Epithelial cell of proximal tubule (primary cell): Measurements from ENCODE around the gene E2F1. TPM values are rescaled to one million over a fixed set of nuclear protein-coding genes. Genes with fewer than 3 reads are reported as not detected.
A peak's percentile ranks its signal among the peaks of the same experiment; 100 is the strongest.

Experiments used
- DNase-seq: peaks from one replicate; pipeline ENCODE4 v3.0.0-alpha.2; 2011; ENCODE audit warnings: low read depth
- H3K4me3 ChIP-seq: 2 replicates; pipeline ENCODE4 v1.5.1; 2011; ENCODE audit warnings: low read depth, mild to moderate bottlenecking, low read length
- total RNA-seq: library from RNA; depleted of rRNA; stranded (reverse); fragments of >200 nt; gene quantifications from 2 replicates; pipeline ENCODE4 v1.2.3, GENCODE V29; 2015
- TF ChIP-seq, protein P1 (sequence below): conservative IDR thresholded peaks from 2 replicates; pipeline ENCODE4 v1.5.1; 2012; ENCODE audit warnings: low read depth, mild to moderate bottlenecking, low read length

Gene E2F1
- total RNA-seq, 1 donor from 2014 or later: 17.1 TPM

DNA sequence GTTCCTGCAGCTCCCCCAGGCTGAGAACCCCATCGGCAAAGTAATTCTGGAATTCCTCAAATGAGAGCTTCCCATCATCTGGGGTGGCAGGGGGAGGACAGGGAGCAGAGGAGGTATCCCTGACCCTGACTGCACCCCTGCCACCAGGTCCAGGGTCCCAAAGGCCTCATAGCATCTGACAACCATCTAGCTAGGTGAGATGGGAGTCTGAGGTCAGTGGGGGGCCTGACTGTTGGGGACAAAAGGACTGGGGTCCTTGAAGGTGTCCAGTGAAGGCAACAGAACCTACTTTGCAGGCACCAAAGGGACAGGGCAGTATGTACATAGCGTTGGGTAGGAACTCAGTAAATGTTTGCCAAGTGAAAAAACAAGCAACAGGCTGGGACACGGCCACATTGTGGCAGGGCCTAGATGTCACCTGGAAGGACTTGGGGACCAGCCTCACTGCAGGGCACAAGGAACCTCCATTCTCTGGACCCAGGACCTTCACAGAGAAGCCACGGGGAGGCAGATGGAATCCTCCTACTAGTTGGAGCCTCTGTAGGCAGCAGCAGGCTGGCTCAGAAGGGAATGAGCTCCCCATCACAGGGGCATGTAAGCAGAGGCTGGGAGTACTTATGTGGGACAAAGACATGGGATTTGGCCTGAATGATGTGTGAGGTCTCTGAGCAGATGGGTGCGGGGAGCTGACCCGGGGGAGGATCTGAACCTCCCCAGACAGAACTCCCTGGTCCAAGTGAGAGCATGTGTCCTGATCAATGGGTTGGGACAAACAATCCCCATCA, 15.3 kb downstream of the E2F1 start:
- no peak for DNase-seq
- TF ChIP-seq, protein P1, sequence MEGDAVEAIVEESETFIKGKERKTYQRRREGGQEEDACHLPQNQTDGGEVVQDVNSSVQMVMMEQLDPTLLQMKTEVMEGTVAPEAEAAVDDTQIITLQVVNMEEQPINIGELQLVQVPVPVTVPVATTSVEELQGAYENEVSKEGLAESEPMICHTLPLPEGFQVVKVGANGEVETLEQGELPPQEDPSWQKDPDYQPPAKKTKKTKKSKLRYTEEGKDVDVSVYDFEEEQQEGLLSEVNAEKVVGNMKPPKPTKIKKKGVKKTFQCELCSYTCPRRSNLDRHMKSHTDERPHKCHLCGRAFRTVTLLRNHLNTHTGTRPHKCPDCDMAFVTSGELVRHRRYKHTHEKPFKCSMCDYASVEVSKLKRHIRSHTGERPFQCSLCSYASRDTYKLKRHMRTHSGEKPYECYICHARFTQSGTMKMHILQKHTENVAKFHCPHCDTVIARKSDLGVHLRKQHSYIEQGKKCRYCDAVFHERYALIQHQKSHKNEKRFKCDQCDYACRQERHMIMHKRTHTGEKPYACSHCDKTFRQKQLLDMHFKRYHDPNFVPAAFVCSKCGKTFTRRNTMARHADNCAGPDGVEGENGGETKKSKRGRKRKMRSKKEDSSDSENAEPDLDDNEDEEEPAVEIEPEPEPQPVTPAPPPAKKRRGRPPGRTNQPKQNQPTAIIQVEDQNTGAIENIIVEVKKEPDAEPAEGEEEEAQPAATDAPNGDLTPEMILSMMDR: no peak
- H3K4me3 ChIP-seq: no peak overlapping the region

DNA sequence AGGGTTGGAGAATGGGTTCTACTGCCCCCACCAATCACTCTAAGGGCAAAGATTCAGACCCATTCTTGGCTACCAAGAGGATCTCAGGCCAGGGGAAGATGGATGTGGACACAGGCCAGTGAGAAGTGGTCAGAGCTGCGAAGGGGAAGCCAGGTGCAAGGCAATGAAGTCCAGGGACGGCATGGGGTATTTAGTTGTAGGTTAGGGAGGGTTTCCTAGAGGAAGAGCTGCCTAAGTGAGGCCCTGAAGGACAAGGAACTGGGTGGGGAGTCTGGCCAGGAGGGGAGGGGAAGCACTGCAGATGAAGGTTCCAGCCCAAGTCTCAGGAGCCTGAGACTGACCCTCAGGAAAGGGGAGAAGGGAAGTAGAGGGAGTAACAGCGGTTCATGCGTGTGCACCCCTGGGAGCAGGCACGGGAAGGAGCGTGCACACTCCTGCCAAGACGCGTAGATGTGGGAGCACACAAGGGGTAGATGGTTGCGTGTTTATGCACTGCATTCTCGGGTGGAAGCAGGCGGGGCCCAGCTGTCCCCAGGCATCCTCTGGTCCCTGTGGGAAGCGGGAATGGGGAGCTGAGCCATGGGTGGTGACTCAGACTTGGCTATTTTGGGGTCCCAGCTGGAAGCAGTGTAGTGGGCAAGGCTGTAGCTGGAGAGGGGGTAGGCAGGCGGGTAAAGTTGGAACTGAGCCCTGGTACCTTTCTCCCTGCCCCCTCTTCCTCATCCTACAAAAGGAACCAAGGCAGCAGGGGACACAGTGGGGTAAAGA, 16.1 kb downstream of the E2F1 start:
- TF ChIP-seq, protein P1: no peak
- DNase-seq: no peak
- H3K4me3 ChIP-seq: no peak overlapping the region

DNA sequence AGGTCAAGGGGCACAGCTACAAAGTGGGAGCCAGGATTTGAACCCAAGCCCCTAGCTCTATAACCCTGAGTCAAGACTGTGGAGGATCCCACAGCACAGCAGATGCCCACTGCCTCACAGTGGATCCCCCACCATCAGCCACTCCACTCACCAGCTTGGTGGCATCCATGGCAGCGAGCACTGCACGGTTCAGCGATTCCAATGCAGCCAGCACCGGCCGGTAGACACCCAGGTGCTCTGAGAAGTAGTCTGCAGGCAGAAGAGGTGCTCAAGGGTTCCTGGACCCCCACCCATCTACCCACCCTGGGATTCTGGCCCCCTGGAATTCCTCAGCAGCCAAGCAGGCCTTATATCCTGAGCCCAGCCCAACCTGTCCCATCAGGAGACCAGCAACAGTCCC, 17.0 kb downstream of the E2F1 start:
- DNase-seq: no peak
- TF ChIP-seq, protein P1: no peak
- H3K4me3 ChIP-seq: no peak overlapping the region

DNA sequence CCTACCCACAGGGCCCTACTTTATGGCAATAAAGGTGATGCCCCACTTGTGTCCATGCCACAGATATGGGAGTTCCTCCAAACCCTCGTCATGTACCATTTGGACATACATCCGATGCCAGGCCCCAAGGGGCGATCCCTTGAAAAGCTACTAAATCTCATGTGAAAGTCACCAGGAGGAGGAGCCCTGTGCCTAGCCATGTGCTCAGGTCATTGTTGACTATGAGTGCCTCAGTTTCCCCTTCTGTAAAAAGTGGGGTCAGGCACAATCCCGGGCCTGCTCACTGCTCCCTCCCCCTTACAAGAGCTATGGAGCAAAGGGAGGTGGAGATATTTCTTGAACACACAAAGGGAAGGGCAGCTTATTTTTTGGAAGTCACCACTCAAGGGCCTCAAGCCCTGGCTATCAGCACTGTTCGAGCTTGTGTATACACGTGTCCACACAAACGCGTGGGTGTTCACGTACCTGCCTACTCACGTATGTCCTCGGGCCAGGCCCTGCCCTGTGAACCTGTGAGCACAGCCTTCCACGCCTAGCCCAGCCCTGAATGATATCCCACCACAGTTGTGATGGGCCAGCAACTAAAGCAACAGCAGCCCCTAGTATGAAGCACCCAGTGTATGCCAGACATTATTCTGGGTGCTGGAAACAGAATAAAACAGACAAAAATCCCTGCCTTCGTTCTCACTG, 17.6 kb downstream of the E2F1 start:
- H3K4me3 ChIP-seq: no peak overlapping the region
- TF ChIP-seq, protein P1: no peak
- DNase-seq: no peak

DNA sequence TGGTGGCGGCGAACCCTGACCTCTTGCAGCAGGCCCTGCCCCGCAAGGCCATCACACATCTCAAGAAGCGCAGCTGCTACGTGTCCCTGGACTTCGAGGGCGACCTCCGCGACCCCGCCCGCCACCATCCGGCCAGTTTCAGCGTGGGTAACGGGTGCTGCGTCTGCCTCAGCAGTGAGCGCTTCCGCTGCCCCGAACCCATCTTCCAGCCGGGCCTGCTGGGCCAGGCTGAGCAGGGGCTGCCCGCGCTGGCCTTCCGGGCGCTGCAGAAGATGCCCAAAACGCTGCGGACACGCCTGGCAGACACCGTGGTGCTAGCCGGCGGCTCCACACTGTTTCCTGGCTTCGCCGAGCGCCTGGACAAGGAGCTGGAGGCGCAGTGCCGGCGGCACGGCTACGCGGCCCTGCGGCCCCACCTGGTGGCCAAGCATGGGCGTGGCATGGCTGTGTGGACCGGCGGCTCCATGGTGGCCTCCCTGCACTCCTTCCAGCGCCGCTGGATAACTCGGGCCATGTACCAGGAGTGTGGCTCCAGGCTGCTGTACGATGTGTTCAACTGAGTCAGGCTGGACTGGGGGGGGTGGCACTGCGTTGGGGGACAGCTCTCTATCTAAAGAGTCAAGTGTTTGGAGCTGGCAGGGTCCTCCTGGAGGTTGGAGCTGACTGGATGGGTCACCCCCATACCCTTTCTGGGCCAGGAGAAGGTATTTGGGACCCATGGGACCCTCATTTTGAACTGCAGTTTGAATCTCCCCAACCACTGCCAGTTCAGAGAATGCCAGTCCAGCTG, 18.3 kb downstream of the E2F1 start:
- DNase-seq: no peak
- TF ChIP-seq, protein P1: peak; percentile 79
- peak overlapping the region; percentile 59 for H3K4me3 ChIP-seq

DNA sequence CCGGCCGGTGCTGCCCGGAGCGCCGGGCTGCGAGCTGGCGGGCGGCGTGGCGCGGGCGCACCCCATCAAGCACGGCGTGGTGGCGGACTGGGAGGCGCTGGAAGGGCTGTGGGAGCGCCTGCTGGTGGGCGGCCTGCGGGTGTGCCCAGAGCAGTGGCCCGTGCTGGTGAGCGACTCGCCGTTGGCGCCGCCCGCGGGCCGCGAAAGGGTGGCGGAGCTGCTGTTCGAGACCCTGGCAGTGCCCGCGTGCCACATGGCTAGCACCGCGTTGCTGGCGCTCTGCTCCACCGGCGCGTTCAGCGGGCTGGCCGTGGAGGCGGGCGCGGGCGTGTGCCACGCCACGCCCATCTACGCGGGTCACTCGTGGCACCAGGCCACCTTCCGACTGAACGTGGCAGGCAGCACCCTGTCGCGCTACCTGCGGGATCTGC, 18.9 kb downstream of the E2F1 start:
- DNase-seq: no peak
- TF ChIP-seq, protein P1: no peak
- H3K4me3 ChIP-seq: peak overlapping the region; percentile 59
